GM19467 (cell line): ENCODE results near the gene NTS.

Experiments
- ATAC-seq: cut with Tn5 transposase; IDR thresholded peaks from one replicate; pipeline ENCODE4 v1.9.1; 2021; ENCODE audit warnings: mild to moderate bottlenecking, moderate library complexity; ENCODE audit not compliant: unreplicated experiment

Gene NTS, protein sequence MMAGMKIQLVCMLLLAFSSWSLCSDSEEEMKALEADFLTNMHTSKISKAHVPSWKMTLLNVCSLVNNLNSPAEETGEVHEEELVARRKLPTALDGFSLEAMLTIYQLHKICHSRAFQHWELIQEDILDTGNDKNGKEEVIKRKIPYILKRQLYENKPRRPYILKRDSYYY

DNA sequence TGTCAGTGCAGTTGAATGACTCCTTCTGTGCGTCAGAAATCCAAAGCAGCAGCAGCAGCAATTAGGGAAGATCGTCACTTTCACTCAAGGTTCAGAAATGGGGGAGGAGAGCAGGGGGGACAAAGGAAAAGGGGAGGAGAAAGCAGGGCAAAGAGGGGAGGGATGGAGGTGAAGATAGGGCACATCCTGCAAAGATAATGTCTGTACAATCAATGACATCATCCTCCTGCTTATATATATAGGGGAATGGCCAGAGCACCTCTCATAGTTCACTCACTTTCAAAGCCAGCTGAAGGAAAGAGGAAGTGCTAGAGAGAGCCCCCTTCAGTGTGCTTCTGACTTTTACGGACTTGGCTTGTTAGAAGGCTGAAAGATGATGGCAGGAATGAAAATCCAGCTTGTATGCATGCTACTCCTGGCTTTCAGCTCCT lies at the start of gene NTS:
Gene NTS (plus strand): TSS at position 265 of the 431 bp plus-strand sequence. CDS start 109 bp downstream, at position 374.
- peak; percentile 74 for ATAC-seq

- no peak for ATAC-seq
Observed at GRCh38 chr12:85825746-85826145, 48.3 kb upstream of the NTS start.

GRCh38 chr12:85828576-85828975 lies 45.5 kb upstream of the NTS start:
- no peak for ATAC-seq

DNA sequence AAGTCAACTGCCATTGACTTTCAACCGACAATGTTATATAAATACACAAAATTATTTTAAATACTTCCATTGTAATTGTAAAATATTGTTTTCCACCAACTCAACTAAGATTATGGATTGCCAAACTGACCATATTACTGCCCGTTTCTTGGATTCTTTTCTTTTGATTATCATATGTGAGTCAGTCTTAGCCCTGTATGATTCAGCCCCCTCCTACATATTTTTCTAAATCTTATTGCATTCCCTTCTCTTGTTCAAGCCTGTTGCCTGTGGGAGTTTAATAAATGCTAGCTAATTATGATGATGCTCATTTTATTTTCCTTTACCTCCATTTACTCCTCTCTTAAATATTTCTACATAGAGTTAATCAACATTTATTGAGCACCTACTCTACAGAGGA lies 44.7 kb upstream of the NTS start:
- ATAC-seq, result no peak

DNA sequence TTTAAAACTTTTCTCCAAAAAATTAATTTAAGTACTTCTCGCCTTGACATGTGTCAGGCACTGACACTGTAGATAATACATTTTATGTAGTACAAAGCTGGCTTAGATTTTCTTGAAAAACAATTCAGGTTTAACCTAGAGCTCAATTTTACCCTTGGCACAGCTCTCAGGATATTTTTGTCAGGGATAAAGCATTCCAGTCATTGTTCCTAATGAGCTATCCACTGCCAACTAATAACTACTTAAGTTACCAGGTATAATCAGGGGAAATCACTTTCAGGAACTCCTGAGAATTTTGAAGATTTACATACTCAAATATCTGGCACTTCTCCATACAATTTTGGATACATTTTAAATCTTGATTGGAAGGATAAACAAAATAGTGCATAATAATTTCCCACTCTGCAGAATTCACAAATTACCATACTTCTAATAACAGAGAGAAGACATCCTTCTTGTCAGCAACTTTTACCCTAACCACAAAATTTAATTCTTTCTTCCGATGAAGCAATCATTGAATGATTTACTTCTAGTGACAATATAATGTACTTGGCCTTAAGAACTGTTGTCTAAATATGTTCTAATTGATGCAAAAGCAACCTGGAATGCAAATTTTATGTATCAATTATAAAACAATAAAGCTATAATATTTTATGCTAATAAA lies 42.6 kb upstream of the NTS start:
- no peak for ATAC-seq

DNA sequence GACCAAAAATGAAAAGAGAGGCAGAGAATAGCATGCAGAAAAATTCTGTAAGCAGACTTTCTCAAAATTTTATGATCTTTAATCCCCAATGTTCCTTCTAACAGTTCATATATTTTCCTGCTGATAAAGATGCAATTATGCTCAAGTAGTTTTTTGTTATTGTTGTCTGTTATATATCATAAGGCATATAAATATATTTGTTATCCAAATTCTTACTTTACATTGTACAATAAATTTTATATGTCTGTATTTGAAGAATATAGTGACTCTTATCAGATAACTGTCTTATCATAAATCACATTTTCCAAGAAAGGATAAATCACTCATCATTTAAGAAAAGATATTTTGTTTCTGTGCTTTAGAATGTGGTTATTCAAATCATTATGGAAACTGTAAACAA lies 40.5 kb upstream of the NTS start:
- no peak for ATAC-seq

GRCh38 chr12:85834378-85834777 lies 39.7 kb upstream of the NTS start:
- no peak for ATAC-seq

GRCh38 chr12:85835426-85836196 lies 38.5 kb upstream of the NTS start:
- ATAC-seq, result no peak

GRCh38 chr12:85836197-85837090 lies 37.7 kb upstream of the NTS start, which contains the start of gene RASSF9:
Gene RASSF9, minus strand, starts transcription at chr12:85836409. Its CDS starts 208 bp downstream, at chr12:85836201.
- ATAC-seq, result no peak

- ATAC-seq, result no peak
Observed at GRCh38 chr12:85843606-85844310, 30.3 kb upstream of the NTS start.

- no peak for ATAC-seq
Observed at GRCh38 chr12:85849344-85849743, 24.8 kb upstream of the NTS start.

DNA sequence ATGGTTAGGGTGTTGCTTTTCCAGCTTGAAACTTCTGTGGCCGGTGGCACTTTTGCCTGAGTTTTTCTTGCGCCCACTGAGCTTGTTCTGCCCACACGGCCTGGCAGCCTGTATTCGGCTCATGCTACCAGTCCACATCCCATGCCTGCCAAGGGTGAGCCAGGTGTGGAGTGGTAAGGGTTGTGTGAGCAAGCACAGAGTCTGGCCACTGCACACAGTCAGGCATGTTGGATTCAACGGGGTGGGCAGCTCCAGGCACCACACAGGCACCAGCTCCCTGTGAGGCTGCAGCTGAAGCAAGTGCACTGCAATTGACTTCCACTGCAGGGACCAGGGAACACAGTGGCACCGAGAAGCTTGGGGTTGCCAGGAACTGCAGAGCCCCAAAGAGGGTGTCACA lies 18.8 kb upstream of the NTS start:
- no peak for ATAC-seq

DNA sequence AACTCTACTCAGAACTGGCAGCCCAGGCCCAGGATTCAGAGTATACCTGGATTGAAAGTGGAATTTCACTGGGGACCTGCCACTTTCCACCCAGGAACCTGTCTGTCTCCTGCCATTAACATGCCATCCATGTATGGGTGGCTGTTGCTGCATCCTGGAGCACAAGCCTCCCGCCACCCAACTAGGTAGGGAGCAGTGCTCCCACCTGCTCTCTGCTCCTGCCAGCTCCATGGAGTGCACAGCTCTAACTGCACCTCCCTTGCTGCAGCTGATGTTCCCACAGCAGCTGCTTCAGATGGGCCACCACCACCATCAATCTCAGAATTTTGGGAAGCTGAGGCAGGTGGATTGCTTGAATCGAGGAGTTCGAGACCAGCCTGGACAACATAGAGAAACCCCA lies 17.1 kb upstream of the NTS start:
- ATAC-seq, result no peak

DNA sequence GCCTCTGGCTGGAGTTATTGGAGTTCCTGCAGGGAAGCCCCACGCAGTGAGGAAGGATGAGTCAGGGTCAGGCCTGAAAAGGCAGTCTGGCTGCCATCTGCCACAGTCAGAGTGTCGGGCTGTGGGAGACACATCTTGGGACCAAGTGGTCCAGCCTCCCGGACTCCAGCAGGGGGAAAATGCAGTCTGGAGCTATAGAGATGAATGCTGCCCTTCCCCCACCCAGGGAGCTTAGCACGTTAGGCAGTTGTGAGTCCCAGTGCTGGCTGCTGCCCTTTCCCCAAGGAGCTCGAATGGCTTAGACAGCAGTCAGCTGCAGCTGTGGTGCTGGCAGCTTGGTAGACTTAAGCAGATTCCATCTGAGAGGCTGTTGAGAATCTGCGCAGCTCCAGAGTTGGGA lies 8.2 kb upstream of the NTS start:
- ATAC-seq, result no peak

DNA sequence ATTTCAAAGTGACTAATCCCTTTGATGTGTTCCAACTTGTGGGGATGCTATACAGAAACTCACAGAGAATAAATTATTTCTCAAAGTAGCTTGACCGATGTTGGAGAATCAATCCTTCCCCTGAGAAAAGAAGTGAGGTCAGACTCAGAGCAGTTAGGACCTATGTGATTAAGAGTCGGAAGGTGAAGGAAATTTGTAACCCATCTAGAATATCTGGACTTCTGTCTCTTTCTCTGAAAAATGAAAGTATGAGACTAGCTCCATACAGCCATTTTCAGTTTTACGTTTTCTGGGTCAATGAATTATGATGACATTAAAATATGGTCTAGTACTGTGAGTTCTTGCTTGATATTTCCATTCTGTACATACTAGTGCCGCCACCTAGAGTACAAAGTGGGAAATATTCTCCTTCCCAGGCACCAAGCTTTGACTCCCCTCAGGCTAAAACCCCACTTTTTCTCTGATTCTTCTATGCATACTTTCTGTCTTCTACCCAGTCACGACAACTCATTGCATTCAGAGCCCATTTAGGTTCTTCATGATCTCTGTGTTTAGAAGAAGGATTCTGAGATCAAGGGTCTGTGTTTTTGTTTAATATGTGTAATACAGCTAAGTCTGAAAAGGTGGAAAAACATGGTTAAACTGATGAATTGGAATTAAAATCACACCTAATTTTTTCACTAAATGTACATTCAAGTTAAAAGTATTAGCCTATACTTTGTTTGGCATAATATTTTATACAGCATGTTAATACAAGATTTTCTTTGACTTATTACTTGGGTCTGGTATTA lies 6.9 kb upstream of the NTS start:
- peak; percentile 98 for ATAC-seq

- peak; percentile 73 for ATAC-seq
Observed at GRCh38 chr12:85872497-85873091, 1.5 kb upstream of the NTS start.

DNA sequence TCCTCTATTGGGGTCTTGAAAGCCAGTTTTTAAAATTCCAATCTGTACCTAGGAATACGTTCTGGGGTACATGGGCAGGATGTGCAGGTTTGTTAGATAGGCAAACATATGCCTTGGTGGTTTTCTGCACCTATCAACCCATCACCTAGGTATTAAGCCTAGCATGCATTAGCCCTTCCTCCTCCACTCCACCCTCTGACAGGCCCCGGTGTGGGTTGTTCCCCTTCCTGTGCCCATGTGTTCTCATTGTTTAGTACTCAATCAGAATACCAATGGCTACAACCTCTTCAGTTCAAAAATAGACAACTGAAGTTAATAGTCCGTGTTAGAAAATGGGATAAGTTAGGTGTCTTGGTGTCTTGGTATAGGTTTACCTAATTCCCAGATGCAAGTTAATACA lies 3.4 kb downstream of the NTS start:
- no peak for ATAC-seq

DNA sequence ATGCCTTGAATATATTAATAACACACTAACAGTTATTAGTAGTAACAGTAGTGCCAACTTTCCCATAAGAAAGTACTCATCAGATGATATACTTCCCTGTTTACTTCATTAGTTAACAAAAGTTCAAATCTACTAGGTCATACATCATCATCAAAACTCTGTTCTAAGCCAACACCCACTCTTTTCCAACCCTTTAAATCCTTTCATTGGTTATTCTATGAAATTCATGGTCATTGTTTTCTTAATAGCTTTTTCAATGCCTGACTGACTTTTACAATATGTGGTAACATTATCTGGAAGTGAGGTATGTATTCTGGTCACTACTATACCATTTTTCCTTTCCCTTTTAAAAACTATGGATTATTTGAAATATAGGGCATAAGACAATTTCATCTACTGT lies 9.7 kb downstream of the NTS start:
- no peak for ATAC-seq

DNA sequence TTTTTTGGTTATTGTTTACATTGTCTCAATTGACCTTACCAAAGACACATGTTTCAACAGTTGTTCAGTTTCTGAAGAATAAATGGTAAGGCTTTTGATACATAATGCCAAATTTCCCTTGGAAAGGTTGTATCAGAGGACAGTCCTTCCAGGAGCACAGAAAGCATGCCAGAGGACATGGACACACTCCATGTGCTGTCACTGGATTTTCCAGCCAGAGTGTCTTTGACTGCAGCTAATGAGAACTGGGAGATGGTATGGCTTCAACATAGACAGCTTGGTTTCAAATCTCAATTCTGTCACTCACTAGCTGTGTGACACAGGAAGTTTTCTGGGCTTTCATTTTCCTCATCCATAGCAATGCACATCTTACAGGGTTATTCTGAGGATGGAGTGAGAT lies 20.6 kb downstream of the NTS start:
- ATAC-seq, result no peak
